ENCODE measurements around the gene PITX2. TPM values are rescaled to one million over a fixed set of nuclear protein-coding genes. Genes with fewer than 3 reads are reported as not detected.

PITX2 gene
- total and polyA plus RNA-seq, 8 donors, result 0.11 to 0.28 (median 0.24) TPM; not detected in 4

- H3K36me3 ChIP-seq, result no peaks in the 10 kb centered on the region
- H3K27me3 ChIP-seq, result peaks cover 100% of the 10 kb centered on the region in 2 donors
- H3K9me3 ChIP-seq, result no peaks in the 10 kb centered on the region
- H3K27ac ChIP-seq, result no peak overlapping the region
- DNase-seq (no peak), ATAC-seq (no peak)
- no peak overlapping the region for H3K4me3 ChIP-seq
- H3K4me1 ChIP-seq, result peaks cover 9 to 19% of the 10 kb centered on the region in 2 donors
- intact Hi-C loops (cut with DNase I), result loop anchor here in 1 of 2 donors (5.0 kb wide), 1 partner anchor 1002 kb away; no protein-coding TSS in a partner anchor
- TF ChIP-seq CTCF (IDR thresholded peaks at IDR 0.05), result no peak
Observed at GRCh38 chr4:110629780-110630687, 7.2 kb upstream of the PITX2 start.

- DNase-seq, result no peak
- intact Hi-C loops (cut with DNase I), result no loop called here
- Histone ChIP-seq H3K27me3 (peaks cover 100% of the 10 kb centered on the region in 2 donors), H3K36me3 (no peaks in the 10 kb centered on the region), H3K4me1 (peaks cover 9 to 19% of the 10 kb centered on the region in 2 donors), H3K9me3 (no peaks in the 10 kb centered on the region), H3K27ac (no peak overlapping the region), H3K4me3 (no peak overlapping the region)
- TF ChIP-seq CTCF (IDR thresholded peaks at IDR 0.05), result no peak
- no peak for ATAC-seq
Observed at GRCh38 chr4:110629214-110629754, 6.4 kb upstream of the PITX2 start.

GRCh38 chr4:110628663-110629213, 5.9 kb upstream of the PITX2 start:
- Histone ChIP-seq H3K27ac (no peak overlapping the region), H3K9me3 (no peaks in the 10 kb centered on the region), H3K4me1 (peaks cover 9 to 19% of the 10 kb centered on the region in 2 donors), H3K36me3 (no peaks in the 10 kb centered on the region), H3K4me3 (no peak overlapping the region), H3K27me3 (peaks cover 100% of the 10 kb centered on the region in 2 donors)
- intact Hi-C loops (cut with DNase I), result no loop called here
- DNase-seq (no peak), ATAC-seq (no peak)
- no peak for TF ChIP-seq CTCF (IDR thresholded peaks at IDR 0.05)

- no peak overlapping the region for H3K27ac ChIP-seq
- DNase-seq (no peak), ATAC-seq (no peak)
- H3K9me3 ChIP-seq, result no peaks in the 10 kb centered on the region
- TF ChIP-seq CTCF (IDR thresholded peaks at IDR 0.05), result no peak
- H3K27me3 ChIP-seq, result peaks cover 100% of the 10 kb centered on the region in 2 donors
- H3K4me1 ChIP-seq, result peaks cover 9 to 19% of the 10 kb centered on the region in 2 donors
- no peak overlapping the region for H3K4me3 ChIP-seq
- intact Hi-C loops (cut with DNase I), result no loop called here
- H3K36me3 ChIP-seq, result no peaks in the 10 kb centered on the region
Observed at GRCh38 chr4:110627977-110628662, 5.2 kb upstream of the PITX2 start.

All from left lung (tissue), 10 donors.